Astrocyte (in vitro differentiated cells and primary cell): Measurements from ENCODE around the gene OLFM3. TPM values are rescaled to one million over a fixed set of nuclear protein-coding genes. Genes with fewer than 3 reads are reported as not detected.

Experiments
- DNase-seq: peaks from one replicate; pipeline ENCODE4 v3.0.0-alpha.2; 2010; ENCODE audit warnings: low read depth
- FAIRE-seq: peaks from 2 replicates; lab custom pipeline; 2011; peaks lifted over from hg19 to GRCh38; lab: Jason Lieb, UNC
- H2AFZ ChIP-seq: 2 replicates; pipeline ENCODE4 v1.6.0; 2012; ENCODE audit warnings: low read depth, low read length, inconsistent platforms
- H3K27ac ChIP-seq: 2 replicates; pipeline ENCODE4 v1.5.1; 2011; ENCODE audit warnings: low read depth, low read length, inconsistent platforms
- H3K27me3 ChIP-seq: 2 replicates; pipeline ENCODE4 v1.6.0; 2011; ENCODE audit warnings: low read length, inconsistent platforms; ENCODE audit not compliant: insufficient read depth
- H3K36me3 ChIP-seq: 2 replicates; pipeline ENCODE4 v1.5.1; 2011; ENCODE audit warnings: low read length, inconsistent platforms; ENCODE audit not compliant: insufficient read depth
- H3K4me1 ChIP-seq: 2 replicates; pipeline ENCODE4 v1.5.1; 2011; ENCODE audit warnings: low read length, inconsistent platforms; ENCODE audit not compliant: insufficient read depth
- H3K4me2 ChIP-seq: 2 replicates; pipeline ENCODE4 v1.6.0; 2012; ENCODE audit warnings: low read length, inconsistent platforms
- H3K4me3 ChIP-seq: 2 replicates; pipeline ENCODE4 v1.5.1; 2011; ENCODE audit warnings: low read depth, mild to moderate bottlenecking, low read length, inconsistent platforms; ENCODE audit not compliant: insufficient read depth
- H3K79me2 ChIP-seq: 2 replicates; pipeline ENCODE4 v1.6.0; 2012; ENCODE audit warnings: mild to moderate bottlenecking, low read length, inconsistent platforms; ENCODE audit not compliant: insufficient read depth
- H3K9ac ChIP-seq: 2 replicates; pipeline ENCODE4 v1.6.0; 2012; ENCODE audit warnings: mild to moderate bottlenecking, low read length, inconsistent platforms
- H3K9me3 ChIP-seq: 2 replicates; pipeline ENCODE4 v1.5.1; 2012; ENCODE audit warnings: low read depth, mild to moderate bottlenecking, low read length, inconsistent platforms; ENCODE audit not compliant: insufficient read depth
- H4K20me1 ChIP-seq: 2 replicates; pipeline ENCODE4 v1.6.0; 2012; ENCODE audit warnings: low read length, inconsistent platforms; ENCODE audit not compliant: insufficient read depth
- H3K27ac Mint-ChIP-seq: one replicate; pipeline ENCODE4 v1.8.0; 2021; ENCODE audit warnings: mild to moderate bottlenecking, mixed read lengths; ENCODE audit not compliant: unreplicated experiment
- H3K27me3 Mint-ChIP-seq: one replicate; pipeline ENCODE4 v1.8.0; 2021; ENCODE audit warnings: low read depth, mixed read lengths; ENCODE audit not compliant: unreplicated experiment
- H3K36me3 Mint-ChIP-seq: one replicate; pipeline ENCODE4 v1.8.0; 2021; ENCODE audit warnings: low read depth, mixed read lengths; ENCODE audit not compliant: unreplicated experiment
- H3K4me1 Mint-ChIP-seq: one replicate; pipeline ENCODE4 v1.8.0; 2021; ENCODE audit warnings: low read depth, mixed read lengths; ENCODE audit not compliant: unreplicated experiment
- H3K4me3 Mint-ChIP-seq: one replicate; pipeline ENCODE4 v1.8.0; 2021; ENCODE audit warnings: mild to moderate bottlenecking, moderate library complexity, mixed read lengths; ENCODE audit not compliant: unreplicated experiment
- H3K9me3 Mint-ChIP-seq: one replicate; pipeline ENCODE4 v1.8.0; 2021; ENCODE audit warnings: mild to moderate bottlenecking, mixed read lengths; ENCODE audit not compliant: unreplicated experiment
- EZH2 ChIP-seq: IDR thresholded peaks from 2 replicates; pipeline ENCODE4 v1.6.1; 2012; ENCODE audit warnings: mild to moderate bottlenecking, low read length, inconsistent platforms; ENCODE audit not compliant: insufficient read depth
- total RNA-seq: library from RNA; stranded (reverse); gene quantifications from 2 replicates; pipeline ENCODE4 v1.2.1, GENCODE V29; 2021
- TF ChIP-seq, protein P1 (sequence below): IDR thresholded peaks from 2 replicates; pipeline ENCODE4 v1.5.1; 2011; ENCODE audit warnings: low read depth, mild to moderate bottlenecking, inconsistent platforms, low read length, moderate library complexity; ENCODE audit not compliant: insufficient read depth

The OLFM3 gene
- total RNA-seq, 1 donor from 2014 or later: 0.11 TPM

DNA sequence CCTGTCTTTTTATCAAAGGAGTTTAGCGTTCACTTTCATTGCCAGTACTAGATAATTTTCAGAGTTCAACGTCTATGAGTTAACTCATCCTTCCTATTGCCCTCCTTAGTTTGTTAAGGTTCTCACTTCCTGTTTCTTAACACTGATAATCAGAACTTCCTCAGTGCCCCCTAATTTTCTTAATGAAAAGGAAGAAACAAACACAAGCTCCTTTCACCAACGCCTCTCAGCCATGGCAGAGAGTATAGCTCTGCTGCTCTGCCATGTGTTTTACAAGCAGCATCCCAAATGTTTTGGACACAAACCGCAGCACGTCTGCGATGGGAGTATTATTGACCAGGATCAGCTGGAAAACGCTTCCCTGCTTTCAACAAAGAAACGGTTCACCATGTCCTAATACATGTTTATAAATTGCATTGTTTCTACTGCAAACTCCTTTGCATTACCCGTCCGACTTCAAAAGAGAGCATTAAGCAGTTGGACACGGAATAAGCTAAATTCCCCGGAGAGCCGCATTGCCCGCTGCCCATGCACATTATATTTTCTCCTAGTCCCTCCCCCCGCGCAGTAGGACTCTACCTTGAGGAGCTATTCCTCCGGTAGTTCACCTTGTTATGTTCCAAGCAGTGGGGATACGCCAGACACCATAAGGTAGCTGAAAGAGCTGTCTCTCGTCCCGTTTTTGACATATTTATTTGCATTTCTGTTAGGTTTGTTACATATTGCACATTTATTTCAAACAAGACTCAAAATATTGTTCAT is 561 bp downstream of the OLFM3 start:
- Mint-ChIP-seq H3K4me1 (peaks cover 5% of the 10 kb centered on the region), H3K27ac (no peak overlapping the region), H3K9me3 (no peaks in the 10 kb centered on the region), H3K36me3 (no peaks in the 10 kb centered on the region), H3K27me3 (peaks cover 12% of the 10 kb centered on the region), H3K4me3 (peak overlapping the region; percentile 75)
- Histone ChIP-seq H3K4me1 (no peaks in the 10 kb centered on the region), H3K36me3 (no peaks in the 10 kb centered on the region), H3K27me3 (peaks cover 4% of the 10 kb centered on the region), H3K4me2 (peak overlapping the region; percentile 58), H3K9ac (no peak overlapping the region), H3K4me3 (no peak overlapping the region), H4K20me1 (no peaks in the 10 kb centered on the region), H3K79me2 (no peaks in the 10 kb centered on the region), H2AFZ (no peak overlapping the region), H3K9me3 (no peaks in the 10 kb centered on the region), H3K27ac (no peak overlapping the region)
- DNase-seq (no peak), FAIRE-seq (no peak)
- no peak for TF ChIP-seq EZH2
- TF ChIP-seq, protein P1, sequence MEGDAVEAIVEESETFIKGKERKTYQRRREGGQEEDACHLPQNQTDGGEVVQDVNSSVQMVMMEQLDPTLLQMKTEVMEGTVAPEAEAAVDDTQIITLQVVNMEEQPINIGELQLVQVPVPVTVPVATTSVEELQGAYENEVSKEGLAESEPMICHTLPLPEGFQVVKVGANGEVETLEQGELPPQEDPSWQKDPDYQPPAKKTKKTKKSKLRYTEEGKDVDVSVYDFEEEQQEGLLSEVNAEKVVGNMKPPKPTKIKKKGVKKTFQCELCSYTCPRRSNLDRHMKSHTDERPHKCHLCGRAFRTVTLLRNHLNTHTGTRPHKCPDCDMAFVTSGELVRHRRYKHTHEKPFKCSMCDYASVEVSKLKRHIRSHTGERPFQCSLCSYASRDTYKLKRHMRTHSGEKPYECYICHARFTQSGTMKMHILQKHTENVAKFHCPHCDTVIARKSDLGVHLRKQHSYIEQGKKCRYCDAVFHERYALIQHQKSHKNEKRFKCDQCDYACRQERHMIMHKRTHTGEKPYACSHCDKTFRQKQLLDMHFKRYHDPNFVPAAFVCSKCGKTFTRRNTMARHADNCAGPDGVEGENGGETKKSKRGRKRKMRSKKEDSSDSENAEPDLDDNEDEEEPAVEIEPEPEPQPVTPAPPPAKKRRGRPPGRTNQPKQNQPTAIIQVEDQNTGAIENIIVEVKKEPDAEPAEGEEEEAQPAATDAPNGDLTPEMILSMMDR: no peak

DNA sequence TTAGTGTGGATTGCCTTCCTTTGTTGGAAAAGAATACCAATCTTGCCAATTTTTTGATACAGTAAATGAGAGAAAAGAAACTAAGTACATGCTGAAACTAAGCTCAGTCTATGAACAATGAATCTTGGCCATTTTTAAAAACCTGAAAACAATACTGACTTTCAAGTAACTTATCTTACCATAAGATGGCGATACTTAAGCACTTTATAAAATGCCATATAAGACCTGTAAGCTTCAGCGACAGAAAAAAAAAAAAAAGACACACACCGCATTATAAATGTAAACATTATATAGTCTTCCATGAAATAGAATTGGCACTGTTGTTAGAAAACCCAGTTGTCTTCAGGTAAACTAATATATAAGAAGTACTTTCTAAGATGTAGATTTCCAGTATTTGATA is 3.0 kb downstream of the OLFM3 start:
- Histone ChIP-seq H3K9ac (no peak overlapping the region), H3K36me3 (no peaks in the 10 kb centered on the region), H3K4me3 (no peak overlapping the region), H3K27ac (no peak overlapping the region), H2AFZ (no peak overlapping the region), H3K9me3 (no peaks in the 10 kb centered on the region), H3K79me2 (no peaks in the 10 kb centered on the region), H3K27me3 (peaks cover 4% of the 10 kb centered on the region), H4K20me1 (no peaks in the 10 kb centered on the region), H3K4me1 (no peaks in the 10 kb centered on the region), H3K4me2 (no peak overlapping the region)
- no peak overlapping the region for H3K27ac Mint-ChIP-seq
- TF ChIP-seq, protein P1: no peak
- TF ChIP-seq EZH2: no peak
- H3K4me3 Mint-ChIP-seq: no peak overlapping the region
- peaks cover 5% of the 10 kb centered on the region for H3K4me1 Mint-ChIP-seq
- no peak for DNase-seq
- peaks cover 8% of the 10 kb centered on the region for H3K27me3 Mint-ChIP-seq
- no peaks in the 10 kb centered on the region for H3K9me3 Mint-ChIP-seq
- FAIRE-seq: no peak
- H3K36me3 Mint-ChIP-seq: no peaks in the 10 kb centered on the region
